Osteoblast (primary cell): ENCODE results near the gene KIR3DL2. TPM values are rescaled to one million over a fixed set of nuclear protein-coding genes. Genes with fewer than 3 reads are reported as not detected.

Experiments used
- DNase-seq: peaks from one replicate; pipeline ENCODE4 v3.0.0; 2011; ENCODE audit warnings: low spot score, mixed read lengths; ENCODE audit not compliant: insufficient read length; ENCODE audit errors: missing footprints
- H2AFZ ChIP-seq: 2 replicates; pipeline ENCODE4 v1.6.0; 2011; ENCODE audit warnings: mild to moderate bottlenecking, low read length
- H3K27ac ChIP-seq: 2 replicates; pipeline ENCODE4 v1.5.1; 2011; ENCODE audit warnings: mild to moderate bottlenecking, low read depth, low read length, moderate library complexity
- H3K27me3 ChIP-seq: 2 replicates; pipeline ENCODE4 v1.6.0; 2012; ENCODE audit warnings: mild to moderate bottlenecking, control low read depth, inconsistent platforms, low read length, moderate library complexity; ENCODE audit not compliant: insufficient read depth
- H3K36me3 ChIP-seq: 2 replicates; pipeline ENCODE4 v1.5.1; 2011; ENCODE audit warnings: mild to moderate bottlenecking, low read length, control low read depth, moderate library complexity; ENCODE audit not compliant: insufficient read depth
- H3K4me1 ChIP-seq: 2 replicates; pipeline ENCODE4 v1.5.1; 2011; ENCODE audit warnings: mild to moderate bottlenecking, low read length, control low read depth, moderate library complexity; ENCODE audit not compliant: insufficient read depth
- H3K4me2 ChIP-seq: 2 replicates; pipeline ENCODE4 v1.6.0; 2011; ENCODE audit warnings: mild to moderate bottlenecking, low read length; ENCODE audit not compliant: insufficient read depth
- H3K4me3 ChIP-seq: fragments of 200-600 bp; sonication (generic); 3 replicates; pipeline ENCODE4 v1.5.1; 2012; ENCODE audit warnings: mild to moderate bottlenecking, low read length, inconsistent platforms; ENCODE audit not compliant: insufficient read depth
- H3K79me2 ChIP-seq: 2 replicates; pipeline ENCODE4 v1.6.0; 2012; ENCODE audit warnings: mild to moderate bottlenecking, low read length, control low read depth, inconsistent platforms; ENCODE audit not compliant: insufficient read depth
- H3K9me3 ChIP-seq: 2 replicates; pipeline ENCODE4 v1.5.1; 2011; ENCODE audit warnings: low read depth, low read length, control low read depth
- H4K20me1 ChIP-seq: 2 replicates; pipeline ENCODE4 v1.6.0; 2012; ENCODE audit warnings: mild to moderate bottlenecking, low read length, control low read depth; ENCODE audit not compliant: insufficient read depth
- CTCF ChIP-seq: IDR thresholded peaks from 2 replicates; pipeline ENCODE4 v1.5.1; 2011; ENCODE audit warnings: mild to moderate bottlenecking, low read depth, low read length, moderate library complexity; ENCODE audit errors: extremely low read depth
- total RNA-seq: library from RNA; depleted of rRNA; stranded (reverse); fragments of >200 nt; gene quantifications from 2 replicates; pipeline ENCODE4 v1.2.3, GENCODE V29; 2012

KIR3DL2 gene
- total RNA-seq, 1 donor, result not detected

- Histone ChIP-seq H3K36me3 (no peaks in the 10 kb centered on the region), H3K27ac (no peak overlapping the region), H3K9me3 (no peaks in the 10 kb centered on the region), H3K4me1 (no peaks in the 10 kb centered on the region), H4K20me1 (no peaks in the 10 kb centered on the region), H2AFZ (no peak overlapping the region), H3K79me2 (no peaks in the 10 kb centered on the region), H3K4me2 (no peak overlapping the region), H3K27me3 (no peaks in the 10 kb centered on the region), H3K4me3 (no peak overlapping the region)
- DNase-seq, result peak; percentile 1
- no peak for TF ChIP-seq CTCF
Observed at GRCh38 chr19:54871696-54872095, 21.5 kb downstream of the KIR3DL2 start.

GRCh38 chr19:54873990-54874389 is 23.7 kb downstream of the KIR3DL2 start, which contains the start of gene FCAR:
Gene FCAR (plus strand): TSS chr19:54874235. CDS start chr19:54874290, 55 bp downstream.
- no peaks in the 10 kb centered on the region for H3K4me1 ChIP-seq
- no peak within 1 kb of the TSS for H2AFZ ChIP-seq
- TF ChIP-seq CTCF, result no peak
- H3K27ac ChIP-seq, result no peak within 1 kb of the TSS
- H4K20me1 ChIP-seq, result no peaks in the 10 kb centered on the region
- H3K79me2 ChIP-seq, result no peaks in the 10 kb centered on the region
- H3K9me3 ChIP-seq, result no peaks in the 10 kb centered on the region
- H3K4me3 ChIP-seq, result no peak within 1 kb of the TSS
- H3K27me3 ChIP-seq, result no peaks in the 10 kb centered on the region
- no peaks in the 10 kb centered on the region for H3K36me3 ChIP-seq
- no peak for DNase-seq
- no peak within 1 kb of the TSS for H3K4me2 ChIP-seq

DNA sequence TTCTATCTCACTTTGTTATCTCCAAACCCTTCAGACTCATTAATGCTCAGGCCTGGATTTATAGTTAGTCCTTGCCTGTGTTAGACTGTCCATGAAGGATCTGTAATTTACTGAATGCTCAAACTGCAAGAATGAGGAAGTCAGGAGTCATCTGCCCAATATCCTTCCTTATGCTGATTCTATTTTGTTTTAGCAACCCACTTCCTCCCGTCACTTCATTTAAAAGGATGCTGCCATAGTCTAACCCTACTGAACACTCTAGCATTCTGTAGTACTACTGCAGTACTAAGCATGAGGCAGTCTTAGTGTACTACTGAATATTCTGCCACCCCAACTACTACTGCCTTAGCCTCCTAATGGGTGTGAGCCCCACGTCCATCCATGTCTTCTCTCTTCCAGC is 25.3 kb downstream of the KIR3DL2 start:
- no peak overlapping the region for H3K4me3 ChIP-seq
- peak; percentile 2 for DNase-seq
- H3K36me3 ChIP-seq, result no peaks in the 10 kb centered on the region
- no peak overlapping the region for H3K27ac ChIP-seq
- TF ChIP-seq CTCF, result no peak
- no peaks in the 10 kb centered on the region for H3K9me3 ChIP-seq
- no peaks in the 10 kb centered on the region for H4K20me1 ChIP-seq
- no peaks in the 10 kb centered on the region for H3K4me1 ChIP-seq
- no peaks in the 10 kb centered on the region for H3K27me3 ChIP-seq
- no peak overlapping the region for H3K4me2 ChIP-seq
- H2AFZ ChIP-seq, result no peak overlapping the region
- no peaks in the 10 kb centered on the region for H3K79me2 ChIP-seq

GRCh38 chr19:54877471-54877870 is 27.2 kb downstream of the KIR3DL2 start:
- no peaks in the 10 kb centered on the region for H3K4me1 ChIP-seq
- no peak for TF ChIP-seq CTCF
- H2AFZ ChIP-seq, result no peak overlapping the region

More at GRCh38 chr19:54877471-54877870, 27.2 kb downstream of the KIR3DL2 start:
- no peak for DNase-seq
- H3K4me3 ChIP-seq, result no peak overlapping the region
- H3K9me3 ChIP-seq, result no peaks in the 10 kb centered on the region
- no peaks in the 10 kb centered on the region for H4K20me1 ChIP-seq
- H3K27me3 ChIP-seq, result no peaks in the 10 kb centered on the region
- H3K4me2 ChIP-seq, result no peak overlapping the region
- no peak overlapping the region for H3K27ac ChIP-seq
- H3K79me2 ChIP-seq, result no peaks in the 10 kb centered on the region
- no peaks in the 10 kb centered on the region for H3K36me3 ChIP-seq
